IMR-90 (cell line): ENCODE results near the gene RFPL1. TPM values are rescaled to one million over a fixed set of nuclear protein-coding genes. Genes with fewer than 3 reads are reported as not detected.

ENCODE experiments used
- ATAC-seq: fragments of 200-7000 bp; cut with Tn5 transposase; 2 replicates; pipeline ENCODE4 v1.9.1; 2020; ENCODE audit warnings: low read depth, mild to moderate bottlenecking, moderate library complexity
- BruUV-seq: library from RNA; stranded (reverse); fragments of 400-500 nt; replicated peaks from 2 replicates; lab custom pipeline; 2021; lab: Mats Ljungman, UMichigan
- CTCF ChIA-PET: fragments of 300-600 bp; formaldehyde crosslinking; extraction: SDS; loops from one replicate; lab custom pipeline; 2021; ENCODE audit warnings: antibody characterized with exemption; lab: Yijun Ruan, JAX
- POLR2A ChIA-PET: fragments of 300-600 bp; sonication (Branson Sonifier 250); formaldehyde crosslinking; loops from one replicate; lab custom pipeline; 2022; ENCODE audit warnings: antibody characterized with exemption; ENCODE audit not compliant: unreplicated experiment; lab: Charles Lee
- DNase-seq: peaks from one replicate; pipeline ENCODE4 v3.0.0; 2013
- H2AFZ ChIP-seq: replicated peaks from 2 replicates; pipeline ENCODE3; 2013; ENCODE audit warnings: low read length, mild to moderate bottlenecking; ENCODE audit not compliant: poor library complexity
- H2AK5ac ChIP-seq: 2 replicates; pipeline ENCODE4 v1.6.1; 2013; ENCODE audit warnings: low read depth, low read length, inconsistent platforms
- H2AK9ac ChIP-seq: replicated peaks from 2 replicates; pipeline ENCODE3; 2013; ENCODE audit warnings: mild to moderate bottlenecking, low read depth, low read length, moderate library complexity; ENCODE audit not compliant: poor library complexity
- H2BK120ac ChIP-seq: 2 replicates; pipeline ENCODE4 v1.6.1; 2013; ENCODE audit warnings: low read depth, low read length, inconsistent platforms
- H2BK15ac ChIP-seq: 3 replicates; pipeline ENCODE4 v1.6.1; 2013; ENCODE audit warnings: low read depth, low read length, inconsistent platforms
- H2BK20ac ChIP-seq: 2 replicates; pipeline ENCODE4 v1.6.1; 2013; ENCODE audit warnings: low read depth, mild to moderate bottlenecking, inconsistent platforms, low read length, moderate library complexity
- H2BK5ac ChIP-seq: 2 replicates; pipeline ENCODE4 v1.6.1; 2013; ENCODE audit warnings: mild to moderate bottlenecking, low read depth, low read length, inconsistent platforms; ENCODE audit not compliant: poor library complexity, severe bottlenecking
- H3K14ac ChIP-seq: replicated peaks from 2 replicates; pipeline ENCODE4 v1.6.1; 2013; ENCODE audit warnings: low read depth, low read length, inconsistent platforms
- H3K18ac ChIP-seq: 2 replicates; pipeline ENCODE4 v1.6.1; 2013; ENCODE audit warnings: low read depth, low read length, control low read depth
- H3K23ac ChIP-seq: 2 replicates; pipeline ENCODE4 v1.6.1; 2013; ENCODE audit warnings: low read depth, low read length, inconsistent platforms
- H3K27ac ChIP-seq: 2 replicates; pipeline ENCODE4 v1.5.1; 2013; ENCODE audit warnings: mild to moderate bottlenecking, control low read depth, low read length; ENCODE audit not compliant: insufficient read depth
- H3K27me3 ChIP-seq: 2 replicates; pipeline ENCODE4 v1.6.1; 2013; ENCODE audit warnings: low read length; ENCODE audit not compliant: control insufficient read depth, insufficient read depth
- H3K36me3 ChIP-seq: 2 replicates; pipeline ENCODE4 v1.6.1; 2013; ENCODE audit warnings: low read length, mixed read lengths; ENCODE audit not compliant: control insufficient read depth, insufficient read depth
- H3K4ac ChIP-seq: 2 replicates; pipeline ENCODE4 v1.6.1; 2013; ENCODE audit warnings: low read depth, low read length, inconsistent platforms
- H3K4me1 ChIP-seq: 2 replicates; pipeline ENCODE4 v1.6.1; 2013; ENCODE audit warnings: low read length, mixed read lengths; ENCODE audit not compliant: control insufficient read depth, insufficient read depth
- H3K4me2 ChIP-seq: 2 replicates; pipeline ENCODE4 v1.6.1; 2013; ENCODE audit warnings: low read depth, mild to moderate bottlenecking, control low read depth, low read length, moderate library complexity
- H3K4me3 ChIP-seq: 2 replicates; pipeline ENCODE4 v1.5.1; 2013; ENCODE audit warnings: low read depth, mild to moderate bottlenecking, control low read depth, low read length, moderate library complexity; ENCODE audit not compliant: insufficient read depth
- H3K56ac ChIP-seq: 2 replicates; pipeline ENCODE4 v1.6.1; 2013; ENCODE audit warnings: low read length, inconsistent platforms; ENCODE audit not compliant: insufficient read depth; ENCODE audit errors: extremely low read depth
- H3K79me1 ChIP-seq, 2 experiments: 2 replicates each; pipeline ENCODE4 v1.6.1; 2013; ENCODE audit warnings: low read length in 2 of 2, inconsistent platforms in 1 of 2, low read depth in 1 of 2
- H3K9ac ChIP-seq: 2 replicates; pipeline ENCODE4 v1.6.1; 2013; ENCODE audit warnings: low read depth, low read length, control low read depth
- H3K9me1 ChIP-seq: 2 replicates; pipeline ENCODE4 v1.6.1; 2013; ENCODE audit warnings: low read length, inconsistent platforms; ENCODE audit not compliant: insufficient read depth
- H3K9me3 ChIP-seq: 2 replicates; pipeline ENCODE4 v1.6.1; 2013; ENCODE audit warnings: low read length; ENCODE audit not compliant: control insufficient read depth, insufficient read depth
- H4K20me1 ChIP-seq: 2 replicates; pipeline ENCODE4 v1.6.1; 2013; ENCODE audit warnings: low read length, inconsistent platforms; ENCODE audit not compliant: insufficient read depth
- H4K5ac ChIP-seq: 2 replicates; pipeline ENCODE4 v1.6.1; 2013; ENCODE audit warnings: mild to moderate bottlenecking, low read depth, low read length, control low read depth
- H4K8ac ChIP-seq, 2 experiments: 2 replicates each; pipeline ENCODE4 v1.6.1; 2013; ENCODE audit warnings: low read depth in 2 of 2, low read length in 2 of 2, control low read depth in 1 of 2, inconsistent platforms in 1 of 2
- H4K91ac ChIP-seq: 2 replicates; pipeline ENCODE4 v1.6.1; 2013; ENCODE audit warnings: low read depth, low read length, inconsistent platforms; ENCODE audit not compliant: insufficient read depth
- CEBPB ChIP-seq: IDR thresholded peaks from 2 replicates; pipeline ENCODE4 v1.6.1; 2012; ENCODE audit warnings: low read depth, low read length, improper control_type of control experiment
- ELK1 ChIP-seq: fragments of 150-350 bp; IDR thresholded peaks from 2 replicates; pipeline ENCODE4 v1.6.1; 2016; ENCODE audit warnings: low read depth, mild to moderate bottlenecking, low read length, moderate library complexity, borderline replicate concordance
- MAFK ChIP-seq: IDR thresholded peaks from 2 replicates; pipeline ENCODE4 v1.6.1; 2012; ENCODE audit warnings: low read depth, low read length, improper control_type of control experiment
- MAZ ChIP-seq: IDR thresholded peaks from 2 replicates; pipeline ENCODE4 v1.6.1; 2012; ENCODE audit warnings: low read depth, mild to moderate bottlenecking, low read length, improper control_type of control experiment, moderate library complexity, borderline replicate concordance
- MXI1 ChIP-seq: IDR thresholded peaks from 2 replicates; pipeline ENCODE4 v1.6.1; 2012; ENCODE audit warnings: low read depth, mild to moderate bottlenecking, low read length, moderate library complexity, borderline replicate concordance
- POLR2A ChIP-seq: IDR thresholded peaks from 2 replicates; pipeline ENCODE4 v1.6.1; 2012; ENCODE audit warnings: mild to moderate bottlenecking, low read depth, low read length
- RCOR1 ChIP-seq: IDR thresholded peaks from 2 replicates; pipeline ENCODE4 v1.6.1; 2012; ENCODE audit warnings: mild to moderate bottlenecking, low read length, improper control_type of control experiment; ENCODE audit not compliant: insufficient replicate concordance
- WGBS, 2 experiments: methylation state at CpG; one replicate each; pipeline versions ENCODE4 v1.1.5 to v1.1.7; 2013; ENCODE audit warnings: missing lambda C conversion rate in 2 of 2; ENCODE audit not compliant: insufficient read length in 1 of 2; ENCODE audit errors: extremely low coverage in 2 of 2; 5-methylcytosine and 5-hydroxymethylcytosine counted together
- dilution Hi-C: fragments of 300-500 bp; cut with HindIII; formaldehyde crosslinking; loops from one replicate; pipeline ENCODE4 v1.14.3; 2018; ENCODE audit warnings: low sequenced_read_pairs; ENCODE audit not compliant: unreplicated experiment
- in situ Hi-C: fragments of 300-500 bp; cut with MboI; formaldehyde crosslinking; loops from 3 replicates; pipeline ENCODE4 v1.14.3; 2019; ENCODE audit warnings: low sequenced_read_pairs, inconsistent platforms, mixed read lengths
- intact Hi-C: fragments of 100-400 bp; cut with micrococcal nuclease; formaldehyde crosslinking; loops from 2 replicates; pipeline ENCODE4 v1.10.0; 2022
- polyA plus RNA-seq, 3 experiments: library from polyadenylated mRNA; depleted of rRNA; stranded (reverse); fragments of >200 nt; gene quantifications; 2 replicates each; pipeline ENCODE4 v1.2.3, GENCODE V29; 2012; ENCODE audit warnings: low replicate concordance in 1 of 3
- total RNA-seq: library from RNA; depleted of rRNA; stranded (reverse); fragments of >200 nt; gene quantifications from 2 replicates; pipeline ENCODE4 v1.2.3, GENCODE V29; 2012
- TF ChIP-seq, protein P1 (sequence below): fragments of 150-350 bp; IDR thresholded peaks from 2 replicates; pipeline ENCODE4 v1.6.1; 2017; ENCODE audit warnings: mild to moderate bottlenecking, antibody characterized with exemption, low read length, low read depth

RFPL1 gene
- total and polyA plus RNA-seq, 2 of the 4 experiments (the other 2 are of a cell fraction): not detected

DNA sequence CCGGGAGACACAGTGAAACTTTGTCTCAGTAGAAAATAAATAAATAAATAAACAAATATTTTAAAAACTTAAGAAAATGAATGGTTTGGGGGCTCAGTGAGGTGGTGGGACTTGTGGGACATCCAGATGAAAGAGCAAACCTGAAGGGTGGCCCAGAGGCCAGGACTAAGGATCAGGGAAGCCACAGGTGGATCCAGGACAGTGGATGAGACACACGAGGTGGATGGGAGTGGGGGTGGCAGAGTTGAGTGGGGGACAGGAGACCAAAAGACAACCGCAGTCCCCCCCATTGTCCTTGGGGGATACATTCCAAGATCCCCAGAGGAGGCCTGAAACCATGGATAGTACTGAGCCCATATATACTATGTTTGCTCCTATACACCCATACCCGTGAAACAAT, 7.1 kb downstream of the RFPL1 start:
- H3K23ac ChIP-seq: no peak overlapping the region
- no peak overlapping the region for H3K14ac ChIP-seq
- no peak overlapping the region for H4K8ac ChIP-seq
- no peak overlapping the region for H3K56ac ChIP-seq
- no peak overlapping the region for H2BK20ac ChIP-seq
- H3K27me3 ChIP-seq: peaks cover 21% of the 10 kb centered on the region
- DNase-seq: no peak
- no peak overlapping the region for H2AK5ac ChIP-seq
- in situ Hi-C loops: no loop called here
- no peaks in the 10 kb centered on the region for H3K9me3 ChIP-seq
- H4K20me1 ChIP-seq: no peaks in the 10 kb centered on the region
- dilution Hi-C loops: no loop called here
- WGBS, 2 experiments: 100% methylated on average over 1 of the region's 4 CpGs; no CpG with 5 or more reads in 1 of the 2 experiments
- no peak overlapping the region for H2BK15ac ChIP-seq
- H3K9me1 ChIP-seq: no peaks in the 10 kb centered on the region
- H3K4me1 ChIP-seq: no peaks in the 10 kb centered on the region; the same call in 1 of the 2 replicates
- no peaks in the 10 kb centered on the region for H3K36me3 ChIP-seq
- H2BK120ac ChIP-seq: no peak overlapping the region
- no peak overlapping the region for H2BK5ac ChIP-seq
- no peak overlapping the region for H3K18ac ChIP-seq
- no peak overlapping the region for H3K4me2 ChIP-seq
- no peak overlapping the region for H3K4me3 ChIP-seq
- TF ChIP-seq MAZ (no peak), RCOR1 (no peak), ELK1 (no peak), CEBPB (no peak), MAFK (no peak), MXI1 (no peak), POLR2A (no peak)
- TF ChIP-seq, protein P1, sequence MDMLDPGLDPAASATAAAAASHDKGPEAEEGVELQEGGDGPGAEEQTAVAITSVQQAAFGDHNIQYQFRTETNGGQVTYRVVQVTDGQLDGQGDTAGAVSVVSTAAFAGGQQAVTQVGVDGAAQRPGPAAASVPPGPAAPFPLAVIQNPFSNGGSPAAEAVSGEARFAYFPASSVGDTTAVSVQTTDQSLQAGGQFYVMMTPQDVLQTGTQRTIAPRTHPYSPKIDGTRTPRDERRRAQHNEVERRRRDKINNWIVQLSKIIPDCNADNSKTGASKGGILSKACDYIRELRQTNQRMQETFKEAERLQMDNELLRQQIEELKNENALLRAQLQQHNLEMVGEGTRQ: no peak
- H2AFZ ChIP-seq: no peak overlapping the region
- no peak overlapping the region for H3K4ac ChIP-seq
- H2AK9ac ChIP-seq: no peak overlapping the region
- POLR2A ChIA-PET: no interaction called here
- no peak overlapping the region for H4K5ac ChIP-seq
- no peak overlapping the region for H3K9ac ChIP-seq
- intact Hi-C loops: no loop called here
- no peak overlapping the region for H4K91ac ChIP-seq
- no peaks in the 10 kb centered on the region for H3K79me1 ChIP-seq
- no peak for ATAC-seq
- no TSS peak for BruUV-seq
- CTCF ChIA-PET: no interaction called here
- H3K27ac ChIP-seq: no peak overlapping the region
